Measurements from ENCODE around the gene ERICH2.

Gene ERICH2

GRCh38 chr2:170846314-170846713, 76.1 kb downstream of the ERICH2 start:
- no peak for DNase-seq

GRCh38 chr2:170847716-170848115, 77.5 kb downstream of the ERICH2 start:
- no peak for DNase-seq

Data from CD4-positive, alpha-beta T cell treated with Interleukin-21 for 1 hour (primary cell).